WI38 (cell line): ENCODE data around the gene PCDHA1.

Experiments used
- H3K4me3 ChIP-seq: 2 replicates; pipeline ENCODE4 v1.5.1; 2011; ENCODE audit warnings: low read depth, mild to moderate bottlenecking, control low read depth, low read length
- TF ChIP-seq, protein P1 (sequence below): IDR thresholded peaks from 2 replicates; pipeline ENCODE4 v1.5.1; 2012; ENCODE audit warnings: low read depth, mild to moderate bottlenecking, control low read depth, low read length

PCDHA1 gene

GRCh38 chr5:140977003-140977402 lies 191.1 kb downstream of the PCDHA1 start:
- H3K4me3 ChIP-seq: no peak overlapping the region
- TF ChIP-seq, protein P1, sequence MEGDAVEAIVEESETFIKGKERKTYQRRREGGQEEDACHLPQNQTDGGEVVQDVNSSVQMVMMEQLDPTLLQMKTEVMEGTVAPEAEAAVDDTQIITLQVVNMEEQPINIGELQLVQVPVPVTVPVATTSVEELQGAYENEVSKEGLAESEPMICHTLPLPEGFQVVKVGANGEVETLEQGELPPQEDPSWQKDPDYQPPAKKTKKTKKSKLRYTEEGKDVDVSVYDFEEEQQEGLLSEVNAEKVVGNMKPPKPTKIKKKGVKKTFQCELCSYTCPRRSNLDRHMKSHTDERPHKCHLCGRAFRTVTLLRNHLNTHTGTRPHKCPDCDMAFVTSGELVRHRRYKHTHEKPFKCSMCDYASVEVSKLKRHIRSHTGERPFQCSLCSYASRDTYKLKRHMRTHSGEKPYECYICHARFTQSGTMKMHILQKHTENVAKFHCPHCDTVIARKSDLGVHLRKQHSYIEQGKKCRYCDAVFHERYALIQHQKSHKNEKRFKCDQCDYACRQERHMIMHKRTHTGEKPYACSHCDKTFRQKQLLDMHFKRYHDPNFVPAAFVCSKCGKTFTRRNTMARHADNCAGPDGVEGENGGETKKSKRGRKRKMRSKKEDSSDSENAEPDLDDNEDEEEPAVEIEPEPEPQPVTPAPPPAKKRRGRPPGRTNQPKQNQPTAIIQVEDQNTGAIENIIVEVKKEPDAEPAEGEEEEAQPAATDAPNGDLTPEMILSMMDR: no peak

GRCh38 chr5:140978260-140978659 lies 192.3 kb downstream of the PCDHA1 start:
- no peak overlapping the region for H3K4me3 ChIP-seq
- TF ChIP-seq, protein P1: no peak

DNA sequence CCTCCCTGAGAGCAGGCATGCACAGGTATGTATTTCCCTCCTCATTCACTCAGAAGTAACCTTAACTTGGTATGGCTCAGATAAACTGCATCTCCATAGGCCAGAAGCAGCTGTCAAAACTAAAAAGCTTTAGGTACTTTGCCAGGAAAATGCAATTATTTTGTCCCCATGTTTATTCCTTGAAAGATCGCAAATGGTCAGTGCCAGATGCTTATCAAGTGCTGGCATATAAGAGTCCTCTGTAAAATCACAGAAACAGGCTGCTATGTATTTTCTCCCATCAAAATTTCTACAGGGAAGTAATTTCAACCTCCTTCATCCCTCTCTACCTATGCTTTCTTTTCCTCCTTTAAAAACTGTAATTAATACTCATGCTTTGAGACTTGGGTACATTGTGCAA lies 193.0 kb downstream of the PCDHA1 start:
- TF ChIP-seq, protein P1: no peak
- no peak overlapping the region for H3K4me3 ChIP-seq

- TF ChIP-seq, protein P1: no peak
- H3K4me3 ChIP-seq: no peak overlapping the region
Observed at GRCh38 chr5:140982083-140982716, 196.3 kb downstream of the PCDHA1 start.

DNA sequence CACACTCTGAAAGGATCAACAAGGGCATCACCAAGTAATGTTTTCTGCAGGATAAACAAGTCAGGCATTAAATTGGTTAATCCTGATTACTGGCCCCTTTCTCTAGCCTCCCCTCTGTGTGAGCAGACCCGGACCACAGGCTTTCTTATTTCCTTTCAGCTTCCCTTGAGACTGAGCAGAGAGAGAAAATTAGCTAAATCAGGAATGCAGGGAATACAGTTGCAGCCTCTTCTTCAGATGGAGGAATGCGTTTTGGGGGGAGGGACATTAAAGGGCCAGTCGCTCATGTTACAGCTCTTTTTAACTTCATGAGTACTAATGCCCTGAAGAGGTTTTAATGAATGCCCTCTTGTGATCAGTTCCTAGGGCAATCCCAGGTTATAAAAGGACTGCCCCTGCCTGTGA lies 200.2 kb downstream of the PCDHA1 start:
- H3K4me3 ChIP-seq: no peak overlapping the region
- TF ChIP-seq, protein P1: no peak

DNA sequence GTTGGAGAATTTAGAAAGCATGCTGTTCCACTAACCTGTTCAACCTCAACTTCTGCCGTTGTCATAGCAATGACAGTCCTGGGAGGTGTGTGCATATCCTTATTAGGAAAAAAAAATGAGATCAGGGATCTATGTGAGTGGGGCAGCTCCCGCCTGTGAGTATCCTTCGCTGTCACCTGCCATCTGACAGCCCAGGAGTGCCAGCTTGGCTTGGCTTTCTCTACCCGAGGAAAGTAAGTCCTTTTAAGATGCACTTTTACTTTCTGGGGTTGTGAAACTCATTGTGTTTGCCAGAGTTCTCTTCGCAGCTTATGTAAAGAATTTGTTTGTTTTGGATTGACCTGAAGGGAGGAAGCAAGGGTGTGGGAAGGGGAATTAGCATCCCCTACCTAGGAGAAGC lies 202.2 kb downstream of the PCDHA1 start:
- no peak overlapping the region for H3K4me3 ChIP-seq
- TF ChIP-seq, protein P1: no peak

GRCh38 chr5:140988608-140989007 lies 202.7 kb downstream of the PCDHA1 start:
- H3K4me3 ChIP-seq: no peak overlapping the region
- TF ChIP-seq, protein P1: no peak
